Posterior cingulate gyrus (tissue), 11 donors: Measurements from ENCODE around the gene C9orf50.

Experiments used
- DNase-seq, 10 donors: peaks; one replicate each; pipeline versions ENCODE4 v3.0.0 to v3.0.0-alpha.2; 2020 to 2021; ENCODE audit warnings: mixed read lengths in 3 of 10
- intact Hi-C: fragments of 100-400 bp; cut with DNase I; formaldehyde crosslinking; loops from one replicate; pipeline ENCODE4 v1.15.1; 2023

Gene C9orf50

DNA sequence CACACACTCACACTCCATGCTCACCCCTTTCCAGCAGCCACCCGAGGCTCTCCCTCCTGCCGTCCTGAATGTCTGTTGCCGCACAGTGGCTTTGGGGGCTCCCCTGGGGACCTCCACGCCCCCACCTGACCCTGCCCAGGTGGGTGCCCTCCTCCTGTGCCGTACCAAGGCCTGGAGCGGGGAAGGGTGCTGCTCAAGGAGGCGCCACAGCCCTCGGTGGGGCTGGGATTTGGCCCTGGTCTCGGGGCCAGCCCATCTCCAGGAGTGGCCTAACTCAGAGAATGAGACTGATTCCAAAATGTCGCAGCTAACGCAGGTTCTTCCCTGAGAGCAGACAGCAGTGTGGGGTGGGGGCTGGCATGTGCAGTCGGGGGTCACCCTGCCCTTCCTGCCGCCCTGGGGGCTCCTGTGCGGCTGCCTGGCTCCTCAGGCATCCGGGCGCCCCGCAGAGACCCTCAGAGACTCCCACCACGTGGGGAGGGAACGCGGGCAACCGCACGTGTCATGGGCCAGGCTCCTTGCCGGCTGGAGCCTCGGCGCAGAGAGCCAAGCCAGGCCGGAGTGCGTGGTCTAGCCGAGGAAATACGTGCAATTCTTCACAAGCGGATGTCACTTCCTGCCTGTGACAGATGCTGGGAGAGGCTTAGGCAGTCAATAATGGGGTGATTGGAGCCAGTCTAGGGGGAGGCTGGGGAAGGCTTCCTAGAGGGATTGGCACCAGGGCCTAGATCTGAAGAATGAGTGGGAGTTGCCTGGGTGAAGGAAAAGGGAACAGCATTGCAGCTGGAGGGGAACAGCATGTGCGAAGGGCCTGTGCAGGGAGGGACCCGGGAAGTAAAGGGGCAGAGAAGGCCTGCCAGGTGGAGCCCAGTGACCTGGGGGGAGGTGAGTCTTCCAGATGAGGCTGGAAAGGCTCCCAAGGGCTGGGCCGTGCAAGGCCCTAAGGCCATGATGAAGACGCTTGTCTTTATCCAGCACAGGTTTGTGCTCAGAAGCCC is 44.1 kb downstream of the C9orf50 start:
- intact Hi-C loops: no loop called here

DNA sequence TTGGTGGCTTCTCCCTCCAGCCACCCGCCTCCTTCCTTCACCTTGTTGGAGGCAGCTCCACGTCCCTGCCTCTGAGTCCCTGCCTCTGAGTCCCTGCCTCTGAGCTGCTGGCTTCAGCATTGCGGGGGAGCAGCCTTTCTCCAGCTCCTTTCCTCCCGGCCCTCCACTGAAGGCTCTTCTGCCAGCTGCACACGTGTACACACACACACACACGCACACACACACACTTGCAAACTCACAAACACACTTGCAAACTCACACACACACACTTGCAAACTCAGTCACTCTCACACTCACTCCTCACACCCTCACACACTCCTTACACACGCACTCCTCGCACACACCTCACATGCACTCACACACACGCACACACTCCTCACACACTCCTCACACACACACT is 45.1 kb downstream of the C9orf50 start:
- peak in 6 of 10 donors; percentile 38 to 92 (median 46) for DNase-seq
- intact Hi-C loops: no loop called here

More for the DNA sequence above, 44.1 kb downstream of the C9orf50 start:
- no peak for DNase-seq

DNA sequence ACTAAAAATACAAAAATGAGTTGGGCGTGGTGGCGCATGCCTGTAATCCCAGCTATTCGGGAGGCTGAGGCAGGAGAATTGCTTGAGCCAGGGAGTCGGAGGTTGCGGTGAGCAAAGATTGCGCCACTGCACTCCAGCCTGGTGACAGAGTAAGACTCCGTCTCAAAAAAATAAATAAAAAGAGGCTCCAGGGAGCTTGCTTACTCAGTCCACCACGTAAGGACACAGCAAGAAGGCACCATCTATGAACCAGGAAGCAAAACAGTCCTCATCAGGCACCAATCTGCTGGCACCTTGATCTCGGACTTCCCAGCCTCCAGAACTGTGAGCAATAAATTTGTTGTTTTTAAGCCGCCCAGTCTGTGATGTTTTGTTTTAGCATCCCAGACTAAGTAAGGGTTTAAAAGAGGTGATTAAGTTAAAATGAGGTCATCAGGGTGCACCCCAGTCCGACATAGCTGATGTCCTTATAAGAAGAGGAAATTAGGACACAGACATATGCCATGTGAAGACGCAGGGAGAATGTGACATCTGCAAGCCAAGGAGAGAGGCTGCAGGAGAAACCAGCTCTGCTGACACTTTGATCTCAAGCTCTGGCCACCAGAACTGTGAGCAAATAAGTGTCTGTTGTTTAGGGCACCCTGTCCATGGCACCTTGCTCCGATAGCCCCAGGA is 45.9 kb downstream of the C9orf50 start:
- intact Hi-C loops: no loop called here
- DNase-seq: no peak

DNA sequence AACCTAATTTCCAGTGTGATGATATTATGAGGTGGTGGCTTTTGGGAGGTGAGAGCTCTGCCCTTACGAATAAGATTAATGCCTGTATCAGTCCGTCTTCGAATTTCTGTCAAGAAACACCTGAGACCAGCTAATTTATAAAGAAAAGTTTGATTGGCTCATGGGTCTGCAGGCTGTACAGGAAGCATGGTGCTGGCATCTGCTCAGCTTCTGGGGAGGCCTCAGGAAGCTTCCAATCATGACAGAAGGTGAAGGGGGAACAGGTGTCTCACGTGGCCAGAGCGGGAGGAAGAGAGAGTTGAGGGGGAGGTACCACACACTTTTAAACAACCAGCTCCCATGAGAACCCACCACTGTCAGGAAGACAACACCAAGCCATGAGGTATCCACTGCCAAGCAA is 46.9 kb downstream of the C9orf50 start:
- no peak for DNase-seq
- intact Hi-C loops: no loop called here

DNA sequence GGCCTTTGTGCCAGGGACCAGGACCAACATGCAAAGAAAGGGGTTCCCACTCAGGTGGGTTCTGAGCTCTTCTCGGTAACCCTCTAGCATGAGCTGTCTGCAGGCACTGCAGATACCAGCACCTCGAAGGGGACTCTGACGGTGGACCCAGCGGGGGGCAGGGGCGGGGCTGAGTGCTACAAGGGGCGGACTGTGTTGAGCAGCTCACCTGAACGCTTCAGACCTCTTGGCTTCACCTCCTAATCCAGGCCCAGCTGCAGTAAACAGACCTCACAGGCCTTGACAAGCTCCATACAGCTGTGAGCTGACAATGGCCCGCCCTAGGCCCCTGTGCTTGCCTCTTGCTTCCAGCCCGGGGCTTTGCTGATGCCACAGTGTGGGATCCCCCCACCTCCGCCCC is 48.4 kb downstream of the C9orf50 start:
- DNase-seq: no peak
- intact Hi-C loops: no loop called here

DNA sequence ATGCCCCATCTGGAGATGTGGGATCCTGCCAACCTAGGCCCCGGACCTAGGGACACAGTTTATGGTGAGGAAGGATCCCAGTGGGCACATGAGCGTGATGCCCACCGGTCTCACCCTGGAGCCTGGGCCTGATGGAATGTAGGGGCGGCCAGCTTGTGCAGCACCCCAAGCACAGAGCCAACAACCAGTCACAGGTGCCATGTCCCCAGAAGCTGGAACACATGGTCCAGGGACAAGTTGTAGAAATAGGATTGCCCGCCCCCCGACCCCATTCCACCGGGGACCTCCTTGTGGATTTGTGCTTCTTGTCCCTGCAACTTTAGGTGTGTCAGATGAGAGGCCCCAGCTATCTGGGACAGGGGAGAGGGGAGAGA is 48.9 kb downstream of the C9orf50 start:
- no peak for DNase-seq
- intact Hi-C loops: no loop called here

DNA sequence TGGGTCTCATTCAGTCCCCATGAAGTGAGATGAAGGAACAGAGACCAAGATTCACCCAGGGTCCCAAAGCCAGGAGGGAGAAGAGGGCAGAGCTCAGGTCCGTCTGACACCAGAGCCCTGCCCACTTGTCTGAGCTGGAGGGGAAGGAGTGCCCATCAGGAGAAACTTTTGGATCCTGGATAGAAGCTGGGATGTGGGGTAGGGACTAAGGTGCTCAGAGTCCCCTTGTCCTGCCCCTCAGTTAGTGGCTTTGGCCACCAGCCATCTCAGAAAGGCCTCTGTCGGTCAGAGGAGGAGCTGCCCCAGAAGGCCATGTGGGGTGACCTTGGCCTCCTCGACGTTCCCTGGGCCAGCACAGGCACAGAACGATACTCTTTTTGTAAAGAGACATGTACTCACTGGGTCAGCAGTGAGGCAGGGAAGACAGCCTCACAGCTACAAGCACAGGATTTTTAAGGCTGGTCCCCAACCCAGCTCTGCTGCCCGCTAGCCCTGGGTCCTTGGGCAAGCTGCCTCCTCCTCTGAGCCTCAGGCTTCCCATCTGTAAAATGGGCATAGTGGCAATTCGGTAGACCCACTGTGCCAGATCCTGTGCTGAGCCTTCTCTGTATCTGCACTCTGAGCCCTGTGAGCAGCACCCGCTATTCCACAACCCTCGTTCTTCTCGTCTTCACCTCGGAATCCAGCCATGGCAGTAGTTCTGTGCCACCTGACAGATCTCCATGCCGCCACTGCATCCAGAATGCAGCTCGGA is 49.4 kb downstream of the C9orf50 start:
- DNase-seq: no peak
- intact Hi-C loops: no loop called here

DNA sequence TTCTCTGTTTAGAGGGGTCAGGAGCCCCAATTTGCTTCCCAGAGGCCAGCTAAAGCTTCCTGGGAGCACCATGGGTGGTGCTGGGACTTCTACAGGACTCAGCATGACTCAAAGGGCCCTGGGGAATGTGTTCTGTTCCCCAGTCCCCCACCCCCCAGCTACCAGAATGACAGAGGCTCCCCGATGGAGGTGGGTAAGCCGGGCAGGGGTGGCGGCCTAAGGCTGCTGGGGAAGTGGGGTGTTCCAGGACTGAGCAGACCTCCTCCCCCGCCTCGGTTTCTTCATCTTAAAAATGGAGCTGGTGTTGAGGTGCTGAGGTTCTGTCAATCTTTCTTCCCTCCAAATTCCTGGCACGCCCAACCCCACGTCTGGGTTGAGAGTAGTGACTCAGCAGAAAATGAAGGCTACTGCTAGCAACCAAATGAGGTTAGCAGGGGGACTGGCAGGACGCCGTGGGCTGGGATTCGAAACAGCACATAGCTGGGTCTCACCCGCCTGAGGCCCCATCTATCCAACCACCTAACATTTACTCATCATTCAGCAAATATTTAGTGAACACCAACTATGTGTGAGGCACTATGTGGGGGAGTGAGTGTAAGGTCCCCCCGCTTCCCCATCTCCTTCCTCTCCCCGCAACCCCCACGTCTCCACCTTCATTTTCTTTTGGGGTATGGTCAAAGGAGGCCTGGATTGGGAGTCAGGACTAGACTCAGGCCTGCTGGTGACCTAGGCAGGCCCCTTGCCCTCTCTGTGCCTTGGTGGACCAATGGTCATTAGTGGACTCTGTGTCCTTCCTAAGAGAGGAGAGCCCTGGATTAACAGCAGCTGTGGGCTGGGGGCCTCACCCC is 50.2 kb downstream of the C9orf50 start:
- intact Hi-C loops: no loop called here
- DNase-seq: peak in 5 of 10 donors; percentile 37 to 90 (median 63)

DNA sequence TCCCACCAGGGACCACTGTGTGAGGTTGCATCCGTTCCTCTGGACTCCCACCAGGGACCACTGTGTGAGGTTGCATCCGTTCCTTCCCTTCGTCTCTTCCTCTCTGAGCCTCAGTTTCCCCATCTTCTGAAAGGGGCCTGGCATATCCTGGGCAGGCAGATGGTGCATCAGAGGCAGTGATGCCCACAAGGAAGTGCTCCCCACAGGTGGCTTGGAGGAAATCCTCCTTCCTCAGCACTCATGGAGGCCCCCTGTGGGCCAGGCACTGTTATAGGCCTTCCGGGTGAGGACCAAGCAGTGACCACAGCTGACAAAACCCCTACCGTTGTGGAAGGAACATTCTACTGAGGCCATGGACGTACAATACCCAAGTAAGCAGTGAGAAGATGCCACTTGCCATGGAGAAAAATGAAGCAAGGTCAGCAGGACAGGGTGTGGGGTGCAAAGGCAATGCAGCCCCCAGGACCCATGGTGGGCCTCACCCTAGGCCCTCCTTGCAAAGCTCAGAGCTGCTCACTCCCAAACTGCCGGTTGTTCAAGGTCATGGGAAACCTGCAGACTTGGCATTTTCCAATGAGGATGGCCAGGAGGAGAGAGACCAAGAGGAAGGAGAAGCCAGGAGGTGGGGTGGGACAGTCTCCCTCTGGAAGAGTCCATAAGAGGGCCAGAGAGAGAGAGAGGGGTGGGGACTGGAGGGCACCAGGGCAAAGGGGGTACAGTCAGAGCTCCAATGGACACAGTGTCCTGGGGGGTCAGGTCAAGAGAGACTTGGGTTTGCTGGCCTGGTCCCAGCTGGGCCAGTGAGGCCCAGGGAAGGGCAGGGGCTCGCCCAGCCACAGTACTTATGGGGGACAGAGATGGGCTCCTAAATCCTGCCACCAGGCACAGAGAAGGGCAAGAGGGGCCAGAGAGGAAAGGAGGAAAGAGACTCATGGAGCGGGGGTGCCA is 51.1 kb downstream of the C9orf50 start:
- no peak for DNase-seq

DNA sequence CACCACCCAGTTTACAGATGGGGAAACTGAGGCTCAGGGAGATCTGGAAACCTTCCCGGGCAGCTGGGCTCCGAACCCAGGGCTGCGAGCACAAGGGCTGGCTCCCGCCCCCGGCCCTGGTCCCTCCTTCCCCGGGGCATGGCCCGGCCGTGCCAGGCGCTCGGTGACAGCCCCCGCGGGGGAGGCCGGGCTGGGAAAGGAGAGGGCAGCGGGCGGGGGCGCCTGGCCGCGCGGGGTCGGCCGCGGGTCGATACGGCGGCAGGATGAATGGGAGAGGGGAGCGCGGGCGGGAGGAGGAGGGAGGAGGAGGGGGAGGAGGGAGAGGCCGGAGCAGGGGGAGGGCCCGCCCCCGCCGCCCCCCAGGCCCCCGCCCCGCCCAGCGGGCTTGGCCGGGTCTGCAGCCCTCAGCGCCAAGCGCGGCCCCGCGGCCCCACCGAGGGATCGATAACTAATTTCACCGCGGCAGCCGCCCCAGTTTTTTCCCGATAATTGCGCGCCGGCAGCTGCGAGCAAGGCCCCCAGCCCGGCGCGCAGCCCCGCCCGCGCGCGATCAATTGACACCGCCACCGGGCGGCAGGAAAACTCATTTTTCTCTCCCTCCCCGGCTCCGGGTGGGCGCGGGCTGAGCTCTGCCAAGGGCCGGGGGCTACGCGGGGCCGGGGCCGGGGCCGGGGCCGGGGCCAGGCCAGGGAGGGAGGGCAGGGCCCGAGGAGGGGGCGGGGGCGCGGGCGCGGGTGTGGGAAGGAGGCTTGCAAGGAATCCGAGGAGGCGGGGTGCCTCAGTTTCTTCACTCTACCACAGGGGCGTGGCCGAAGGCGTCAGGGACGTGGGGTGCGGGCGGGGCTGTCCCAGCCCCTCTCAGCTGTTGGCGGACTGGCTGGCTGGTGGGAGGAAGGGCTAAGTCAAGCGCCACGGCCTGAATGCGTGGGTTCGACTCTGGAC is 52.1 kb downstream of the C9orf50 start:
- intact Hi-C loops: loop anchor here (5.0 kb wide), 1 partner anchor 77 kb away; no protein-coding TSS in a partner anchor
- peak in 5 of 10 donors; percentile 34 to 92 (median 66) for DNase-seq

More for the DNA sequence above, 51.1 kb downstream of the C9orf50 start:
- intact Hi-C loops: loop anchor here (5.0 kb wide), 1 partner anchor 77 kb away; no protein-coding TSS in a partner anchor

DNA sequence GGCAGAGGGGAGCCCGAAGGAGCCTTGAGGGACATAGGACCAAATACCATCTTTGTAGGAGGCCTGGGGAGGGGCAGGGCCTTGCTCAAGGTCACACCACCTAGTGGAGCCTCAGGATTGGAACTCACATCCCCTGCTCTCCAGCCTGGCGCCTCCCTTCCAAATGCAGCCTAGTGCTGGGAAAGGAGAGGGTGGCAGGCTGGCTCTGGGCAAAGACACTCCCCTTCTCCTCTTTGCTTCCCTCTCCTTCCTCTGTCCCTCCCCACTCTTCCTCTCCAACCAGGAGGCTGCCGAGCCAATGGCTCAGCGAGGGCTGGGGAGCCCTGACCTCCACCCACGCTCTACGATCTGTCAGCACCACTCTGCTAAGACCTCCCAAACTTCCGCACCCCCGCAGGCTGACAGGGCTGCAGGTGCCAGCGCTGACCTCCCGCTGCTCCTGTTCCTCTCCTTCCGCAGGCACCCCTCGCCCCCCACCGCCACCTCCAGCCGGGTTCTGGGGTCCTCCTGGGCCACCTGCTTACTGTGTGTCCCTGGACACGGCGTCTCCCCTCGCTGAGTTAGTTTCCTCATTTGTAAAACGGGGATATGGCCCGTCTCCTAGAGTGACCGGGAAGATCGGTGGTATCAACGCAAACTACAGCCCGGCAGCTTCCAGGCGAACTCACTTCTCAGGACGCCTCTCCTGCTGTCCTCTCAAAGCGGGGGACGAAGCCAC is 52.9 kb downstream of the C9orf50 start:
- intact Hi-C loops: loop anchor here (5.0 kb wide), 1 partner anchor 76 kb away; no protein-coding TSS in a partner anchor
- DNase-seq: peak in 8 of 10 donors; percentile 38 to 93 (median 56)

DNA sequence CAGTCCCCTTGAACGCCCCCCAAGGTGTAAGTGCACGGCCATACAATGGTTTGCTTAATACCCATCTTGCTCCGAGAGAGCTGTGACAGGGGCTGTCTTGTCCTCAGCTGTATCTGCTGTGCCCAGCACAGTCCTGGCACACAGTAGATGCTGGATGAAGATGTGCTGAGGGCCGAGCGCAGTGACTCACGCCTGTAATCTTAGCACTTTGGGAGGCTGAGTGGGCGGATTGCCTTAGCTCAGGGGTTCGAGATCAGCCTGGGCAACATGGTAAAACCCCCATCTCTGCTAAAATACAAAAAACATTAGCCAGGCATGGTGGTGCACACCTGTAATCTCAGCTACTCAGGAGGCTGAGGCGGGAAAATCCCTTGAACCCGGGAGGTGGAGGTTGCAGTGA is 53.6 kb downstream of the C9orf50 start:
- intact Hi-C loops: loop anchor here (5.0 kb wide), 1 partner anchor 75 kb away; no protein-coding TSS in a partner anchor
- no peak for DNase-seq

DNA sequence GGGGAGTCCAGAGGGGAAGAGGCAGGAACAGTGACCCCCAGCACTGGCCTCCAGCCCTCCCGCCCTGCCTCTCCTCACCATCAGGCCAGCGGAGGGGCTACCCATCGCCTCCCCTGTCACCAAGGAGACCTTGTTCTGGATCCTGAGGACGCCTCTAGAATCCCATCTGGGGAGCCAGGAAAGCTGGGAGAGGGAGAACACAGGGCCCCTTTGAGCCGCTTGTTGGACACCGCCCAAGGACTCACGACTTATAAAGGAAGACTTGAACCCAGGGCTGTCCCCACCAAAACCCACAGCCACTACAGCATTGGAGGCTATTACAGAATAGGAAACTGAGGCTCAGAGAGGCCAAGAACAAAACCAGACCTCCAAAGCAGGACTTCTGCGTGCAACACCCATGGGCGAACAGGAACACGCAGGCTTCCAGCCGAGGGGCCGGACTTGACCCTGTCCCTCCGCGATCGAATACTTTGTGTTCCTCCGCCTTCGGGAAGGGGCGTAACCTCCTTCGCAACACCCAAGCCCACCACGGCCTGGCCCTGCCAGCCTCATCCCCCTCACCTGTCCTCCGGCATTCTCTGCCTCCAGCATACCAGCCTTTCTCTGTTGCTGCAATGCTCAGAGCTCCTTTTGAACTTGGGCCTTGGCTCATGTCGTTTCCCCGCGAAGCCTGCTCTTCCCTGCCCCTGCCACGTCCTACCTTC is 54.2 kb downstream of the C9orf50 start:
- no peak for DNase-seq
- intact Hi-C loops: loop anchor here (5.0 kb wide), 1 partner anchor 74 kb away; no protein-coding TSS in a partner anchor

DNA sequence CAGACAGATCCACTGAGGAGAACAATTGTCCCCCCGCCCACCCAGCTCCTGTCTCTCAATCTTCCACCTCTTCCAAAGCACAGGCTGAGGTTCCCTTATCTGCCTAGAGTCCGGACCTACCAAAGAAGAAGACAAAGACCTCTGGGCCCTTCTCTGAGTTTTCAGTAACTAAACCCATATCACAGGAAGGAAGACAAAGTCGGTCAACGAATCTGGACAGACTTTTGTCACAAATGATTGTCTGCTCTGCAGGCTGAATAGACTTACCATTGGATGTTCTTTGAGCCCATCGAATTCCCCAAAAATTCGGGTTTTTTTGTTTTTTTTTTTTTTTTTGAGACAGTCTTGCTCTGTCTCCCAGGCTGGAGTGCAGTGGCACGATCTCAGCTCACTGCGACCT is 58.0 kb downstream of the C9orf50 start:
- intact Hi-C loops: no loop called here
- DNase-seq: no peak

DNA sequence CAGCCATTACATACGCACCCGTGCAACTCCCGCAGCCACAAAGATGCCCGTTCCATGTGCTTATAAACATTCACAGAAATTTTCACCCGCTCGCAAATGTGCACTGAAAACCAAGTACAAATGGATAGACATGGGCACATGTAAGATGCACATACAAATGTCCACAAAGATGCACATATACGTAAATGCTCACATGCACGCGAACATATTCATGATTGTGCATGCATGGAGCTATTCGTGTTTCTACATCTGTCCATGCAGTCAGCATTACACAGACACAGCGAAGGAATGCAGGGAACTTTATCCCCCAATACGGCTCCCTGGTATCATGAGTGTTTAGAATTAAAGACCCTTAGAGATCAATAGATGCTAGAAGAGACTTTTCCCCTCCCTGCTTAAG is 58.4 kb downstream of the C9orf50 start:
- DNase-seq: no peak
- intact Hi-C loops: no loop called here
